K562 (cell line): ENCODE results near the gene KSR2. TPM values are rescaled to one million over a fixed set of nuclear protein-coding genes. Genes with fewer than 3 reads are reported as not detected.

Source experiments
- ATAC-seq: fragments of 200-7000 bp; cut with Tn5 transposase; 3 replicates; pipeline ENCODE4 v1.9.1; 2020; ENCODE audit warnings: moderate library complexity
- BruUV-seq: library from RNA; stranded (reverse); fragments of 400-500 nt; replicated peaks from 2 replicates; lab custom pipeline; 2021; lab: Mats Ljungman, UMichigan
- CTCF ChIA-PET: fragments of 300-600 bp; formaldehyde crosslinking; extraction: SDS; loops from one replicate; lab custom pipeline; 2021; ENCODE audit warnings: low intra/inter-chr PET ratio; lab: Yijun Ruan, JAX
- POLR2A ChIA-PET: fragments of 300-600, 350-650 bp; sonication (Branson Sonifier 250); formaldehyde crosslinking; extraction: SDS; loops from one replicate; lab custom pipeline; 2021; ENCODE audit warnings: antibody characterized with exemption, inconsistent platforms; lab: Yijun Ruan, JAX
- DNase-seq, 4 experiments: peaks; one replicate each; pipeline versions ENCODE4 v3.0.0 to v3.0.0-alpha.2; 2011 to 2018; ENCODE audit warnings: low spot score in 3 of 4, mixed read lengths in 3 of 4; ENCODE audit errors: extremely low read depth in 1 of 4
- FAIRE-seq: peaks from 2 replicates; lab custom pipeline; 2011; peaks lifted over from hg19 to GRCh38; lab: Jason Lieb, UNC
- H2AFZ ChIP-seq: 2 replicates; pipeline ENCODE4 v1.6.0; 2011; ENCODE audit warnings: low read depth, low read length, control low read depth, inconsistent platforms
- H3K27ac ChIP-seq: fragments of 200-600 bp; 3 replicates; pipeline ENCODE4 v1.8.0; 2011; ENCODE audit warnings: low read depth, mild to moderate bottlenecking, control low read depth, inconsistent platforms, low read length, moderate library complexity, mixed read lengths; ENCODE audit errors: extremely low read depth
- H3K27me3 ChIP-seq, 2 experiments: fragments of 300-600 bp in 1 of 2; 2 replicates in 1 of 2; 3 replicates in 1 of 2; pipeline versions ENCODE4 v1.6.0 to v1.8.0; 2011; ENCODE audit warnings: inconsistent platforms in 2 of 2, low read length in 2 of 2, mild to moderate bottlenecking in 1 of 2, mixed read lengths in 1 of 2, moderate library complexity in 1 of 2; ENCODE audit not compliant: control insufficient read depth in 2 of 2, insufficient read depth in 2 of 2
- H3K36me3 ChIP-seq: fragments of 300-600 bp; 3 replicates; pipeline ENCODE4 v1.8.0; 2011; ENCODE audit warnings: mild to moderate bottlenecking, low read length, inconsistent platforms; ENCODE audit not compliant: control insufficient read depth, insufficient read depth
- H3K4me1 ChIP-seq, 2 experiments: fragments of 200-600 bp in 1 of 2; replicated peaks in 1 of 2; 2 replicates in 1 of 2; 3 replicates in 1 of 2; pipeline versions ENCODE4 v1.5.1 to v1.8.0; 2011; ENCODE audit warnings: inconsistent platforms in 2 of 2, low read length in 2 of 2, mild to moderate bottlenecking in 1 of 2, mixed read lengths in 1 of 2, moderate library complexity in 1 of 2; ENCODE audit not compliant: control insufficient read depth in 2 of 2, insufficient read depth in 2 of 2
- H3K4me2 ChIP-seq: 2 replicates; pipeline ENCODE4 v1.6.1; 2011; ENCODE audit warnings: low read length, control low read depth, inconsistent platforms, mixed read lengths; ENCODE audit not compliant: insufficient read depth
- H3K4me3 ChIP-seq: fragments of 200-600 bp; sonication (generic), shearing (Covaris generic); 2 replicates; pipeline ENCODE4 v1.5.1; 2016; ENCODE audit warnings: control low read depth, inconsistent platforms
- H3K79me2 ChIP-seq: fragments of 200-600 bp; 3 replicates; pipeline ENCODE4 v1.8.0; 2011; ENCODE audit warnings: low read length, inconsistent platforms; ENCODE audit not compliant: control insufficient read depth, insufficient read depth
- H3K9ac ChIP-seq, 2 experiments: 2 replicates each; pipeline versions ENCODE4 v1.6.0 to v1.6.1; 2011; ENCODE audit warnings: low read depth in 2 of 2, low read length in 2 of 2, control low read depth in 1 of 2, inconsistent platforms in 1 of 2, mild to moderate bottlenecking in 1 of 2, mixed read lengths in 1 of 2; ENCODE audit not compliant: insufficient read depth in 1 of 2
- H3K9me1 ChIP-seq: one replicate; pipeline ENCODE4 v1.6.0; 2011; ENCODE audit warnings: inconsistent platforms, mild to moderate bottlenecking, low read length, moderate library complexity; ENCODE audit not compliant: control insufficient read depth, insufficient read depth
- H3K9me3 ChIP-seq: replicated peaks from 2 replicates; pipeline ENCODE4 v1.5.1; 2011; ENCODE audit warnings: low read depth, low read length, inconsistent platforms; ENCODE audit not compliant: control insufficient read depth, insufficient read depth
- H4K20me1 ChIP-seq: replicated peaks from 2 replicates; pipeline ENCODE4 v1.6.1; 2011; ENCODE audit warnings: low read length, inconsistent platforms, mixed read lengths; ENCODE audit not compliant: control insufficient read depth, insufficient read depth
- CREM ChIP-seq: IDR thresholded peaks from 2 replicates; pipeline ENCODE4 v1.6.1; 2014; ENCODE audit warnings: antibody characterized with exemption, low read depth
- ETV6 ChIP-seq, 3 experiments: fragments of 150-350 bp in 1 of 3; sonication (generic) in 1 of 3; formaldehyde crosslinking in 1 of 3; IDR thresholded peaks; 2 replicates each; pipeline versions ENCODE4 v1.6.1 to v1.8.0; 2014 to 2022; ENCODE audit warnings: borderline replicate concordance in 2 of 3, low read depth in 2 of 3, antibody characterized with exemption in 1 of 3, low read length in 1 of 3, mild to moderate bottlenecking in 1 of 3, missing genetic modification reagents in 1 of 3
- EZH2 ChIP-seq: IDR thresholded peaks from 2 replicates; pipeline ENCODE4 v1.6.1; 2012; ENCODE audit warnings: low read depth, mild to moderate bottlenecking, inconsistent platforms, low read length, borderline replicate concordance
- HES1 ChIP-seq: fragments of 450-650 bp; IDR thresholded peaks from 2 replicates; pipeline ENCODE4 v1.6.1; 2016; ENCODE audit warnings: low read depth, mild to moderate bottlenecking, moderate library complexity
- IFI16 ChIP-seq: fragments of 250-450 bp; sonication (Bioruptor Pico); IDR thresholded peaks from 2 replicates; pipeline ENCODE4 v2.1.2; 2022; ENCODE audit warnings: mild to moderate bottlenecking, inconsistent platforms
- POLR2AphosphoS5 ChIP-seq: IDR thresholded peaks from 2 replicates; pipeline ENCODE4 v1.6.1; 2011; ENCODE audit warnings: mild to moderate bottlenecking, low read depth, low read length, moderate library complexity; ENCODE audit not compliant: control insufficient read depth, insufficient read depth
- SP2 ChIP-seq: IDR thresholded peaks from 2 replicates; pipeline ENCODE4 v1.6.1; 2011; ENCODE audit warnings: mild to moderate bottlenecking, low read depth, low read length, moderate library complexity; ENCODE audit not compliant: poor library complexity, severe bottlenecking; ENCODE audit errors: extremely low read depth
- TCF7L2 ChIP-seq: fragments of 150-350 bp; IDR thresholded peaks from 2 replicates; pipeline ENCODE4 v1.6.1; 2016; ENCODE audit warnings: low read depth, mild to moderate bottlenecking, low read length, moderate library complexity
- ZBTB9 ChIP-seq: fragments of 450-650 bp; formaldehyde crosslinking; IDR thresholded peaks from 2 replicates; pipeline ENCODE4 v1.4.0; 2020; ENCODE audit warnings: mild to moderate bottlenecking, moderate library complexity
- ZNF133 ChIP-seq: fragments of 250-450 bp; sonication (Bioruptor Pico); IDR thresholded peaks from 2 replicates; pipeline ENCODE4 v1.4.0; 2020; ENCODE audit warnings: mild to moderate bottlenecking
- ZNF24 ChIP-seq: fragments of 450-650 bp; IDR thresholded peaks from 2 replicates; pipeline ENCODE4 v1.6.1; 2016
- ZNF589 ChIP-seq: fragments of 200-800 bp; sonication (Bioruptor generic); IDR thresholded peaks from 2 replicates; pipeline ENCODE4 v1.6.1; 2016; ENCODE audit warnings: low read depth, missing genetic modification characterization, missing compliant biosample characterization
- ZNF668 ChIP-seq: fragments of 250-450 bp; sonication (Bioruptor Pico); IDR thresholded peaks from 2 replicates; pipeline ENCODE4 v1.8.0; 2022; ENCODE audit warnings: mild to moderate bottlenecking, inconsistent platforms
- ZSCAN29 ChIP-seq: fragments of 450-650 bp; IDR thresholded peaks from 2 replicates; pipeline ENCODE4 v1.6.1; 2017
- WGBS: fragments of 100-300 bp; shearing (Covaris generic); methylation state at CpG from one replicate; pipeline ENCODE4 v1.1.6; 2016; ENCODE audit warnings: low coverage, mixed read lengths; ENCODE audit not compliant: insufficient coverage; ENCODE audit errors: missing lambda C conversion rate; 5-methylcytosine and 5-hydroxymethylcytosine counted together
- in situ Hi-C: fragments of 300-500 bp; cut with MboI; formaldehyde crosslinking; loops from 4 replicates; pipeline ENCODE4 v1.15.0; 2018; ENCODE audit warnings: inconsistent platforms, mixed read lengths
- intact Hi-C: fragments of 100-400 bp; cut with micrococcal nuclease; formaldehyde crosslinking; loops from 2 replicates; pipeline ENCODE4 v1.14.2; 2022
- polyA plus RNA-seq, 8 experiments: library from polyadenylated mRNA; depleted of rRNA in 4 of 8; stranded (reverse) in 5 of 8; unstranded in 3 of 8; fragments of >200 nt; fragmentation: Nextera tagmentation in 2 of 8; fragmentation: Illumina TruSeq in 1 of 8; extraction: Ambion mirVana in 2 of 8; extraction: Trizol in 1 of 8; gene quantifications; 2 replicates each; pipeline versions ENCODE4 v1.2.1 to v1.2.3, GENCODE V29; 2011 to 2014; ENCODE audit warnings: inconsistent platforms in 1 of 8, missing spikeins in 1 of 8
- total RNA-seq, 7 experiments: library from RNA; depleted of rRNA in 6 of 7; stranded (reverse); fragments of >200 nt in 6 of 7; fragmentation: Illumina TruSeq in 2 of 7; extraction: Trizol in 2 of 7; gene quantifications; 2 replicates each; pipeline versions ENCODE4 v1.2.1 to v1.2.3, GENCODE V29; 2011 to 2021; ENCODE audit warnings: low replicate concordance in 1 of 7

KSR2 gene
- total and polyA plus RNA-seq, 9 of the 15 experiments (the other 6 are each of a cell fraction or from before 2014, with no cell fraction given): not detected

- no peaks in the 10 kb centered on the region for H3K36me3 ChIP-seq
- in situ Hi-C loops: no loop called here
- H3K27me3 ChIP-seq: peaks cover 0 to 18% of the 10 kb centered on the region in 2 experiments; a peak in 3 of 5 replicates
- FAIRE-seq: no peak
- no peak overlapping the region for H2AFZ ChIP-seq
- no peaks in the 10 kb centered on the region for H3K9me1 ChIP-seq
- intact Hi-C loops: no loop called here
- no TSS peak for BruUV-seq
- WGBS: under 1% methylated on average over 11 of the region's 11 CpGs
- CTCF ChIA-PET: no interaction called here
- 0 out of 2 replicates have a peak, but pooled peaks cover 4% of the 10 kb centered on the region for H4K20me1 ChIP-seq
- no peak for DNase-seq
- no peaks in the 10 kb centered on the region for H3K4me1 ChIP-seq
- no peak for ATAC-seq
- no peak overlapping the region for H3K27ac ChIP-seq
- H3K4me2 ChIP-seq: no peak overlapping the region
- no peaks in the 10 kb centered on the region for H3K79me2 ChIP-seq
- POLR2A ChIA-PET: interaction anchor here (1.0 to 1.1 kb wide), 2 partner anchors 9 to 18 kb away, joined by 3 to 6 read pairs; no protein-coding TSS in a partner anchor
- TF ChIP-seq ZNF589 (CRISPR knock-in tag): no peak
- TF ChIP-seq ZBTB9: no peak
- no peak for TF ChIP-seq POLR2AphosphoS5
- no peak for TF ChIP-seq ZSCAN29
- no peak for TF ChIP-seq ETV6 (IDR thresholded peaks at IDR 0.05; ENCODE audit: borderline replicate concordance in 1 of 2, low read depth in 2 of 2, low read length in 1 of 2)
- no peak for TF ChIP-seq ETV6 (CRISPR knock-in tag; IDR thresholded peaks at IDR 0.05; ENCODE audit: borderline replicate concordance)
- TF ChIP-seq ZNF668: no peak
- no peak for TF ChIP-seq HES1
- TF ChIP-seq EZH2: no peak
- TF ChIP-seq SP2: no peak
- TF ChIP-seq CREM: no peak
- no peak for TF ChIP-seq ZNF133 (CRISPR knock-in tag)
- no peak for TF ChIP-seq TCF7L2
- no peak for TF ChIP-seq IFI16 (CRISPR knock-in tag)
- no peak for TF ChIP-seq ZNF24
- no peaks in the 10 kb centered on the region for H3K9me3 ChIP-seq
- no peak overlapping the region for H3K4me3 ChIP-seq
- no peak overlapping the region for H3K9ac ChIP-seq
Measured at GRCh38 chr12:117412465-117413188, 556.2 kb downstream of the KSR2 start.
